GM21737 (cell line): Measurements from ENCODE around the gene VSTM4.

Experiments
- ATAC-seq: cut with Tn5 transposase; IDR thresholded peaks from one replicate; pipeline ENCODE4 v1.9.1; 2021; ENCODE audit warnings: mild to moderate bottlenecking, moderate library complexity; ENCODE audit not compliant: unreplicated experiment

VSTM4 gene

GRCh38 chr10:49143249-49143648 is 27.9 kb upstream of the VSTM4 start:
- ATAC-seq: no peak

- ATAC-seq: peak; percentile 73
Measured at GRCh38 chr10:49141541-49142332, 26.4 kb upstream of the VSTM4 start.

- ATAC-seq: no peak
Measured at GRCh38 chr10:49140304-49141177, 25.2 kb upstream of the VSTM4 start.

- no peak for ATAC-seq
Measured at GRCh38 chr10:49139846-49140195, 24.5 kb upstream of the VSTM4 start.

GRCh38 chr10:49139028-49139845 is 23.9 kb upstream of the VSTM4 start:
- ATAC-seq: no peak

GRCh38 chr10:49138361-49138891 is 23.1 kb upstream of the VSTM4 start:
- ATAC-seq: no peak

GRCh38 chr10:49136525-49136924 is 21.2 kb upstream of the VSTM4 start:
- no peak for ATAC-seq

- peak; percentile 63 for ATAC-seq
Measured at GRCh38 chr10:49135575-49136313, 20.4 kb upstream of the VSTM4 start.

GRCh38 chr10:49134327-49134726 is 19.0 kb upstream of the VSTM4 start:
- ATAC-seq: no peak

GRCh38 chr10:49133706-49134248 is 18.5 kb upstream of the VSTM4 start, which contains the start of gene FAM170B:
FAM170B (minus strand) TSS chr10:49134021; CDS start chr10:49133918, 103 bp downstream.
- no peak for ATAC-seq

GRCh38 chr10:49132362-49132737 is 17.0 kb upstream of the VSTM4 start:
- no peak for ATAC-seq

- no peak for ATAC-seq
Measured at GRCh38 chr10:49131507-49132361, 16.4 kb upstream of the VSTM4 start.

- ATAC-seq: no peak
Measured at GRCh38 chr10:49129376-49129775, 14.1 kb upstream of the VSTM4 start.

GRCh38 chr10:49128854-49129253 is 13.5 kb upstream of the VSTM4 start:
- no peak for ATAC-seq

GRCh38 chr10:49123981-49124950 is 8.9 kb upstream of the VSTM4 start:
- peak; percentile 78 for ATAC-seq

GRCh38 chr10:49120911-49121310 is 5.6 kb upstream of the VSTM4 start:
- no peak for ATAC-seq

- ATAC-seq: no peak
Measured at GRCh38 chr10:49119746-49120145, 4.4 kb upstream of the VSTM4 start.
